Measurements from ENCODE around the gene XRCC4.
"Not testable (repeated sequence)": the region's sequence is repeated elsewhere in the genome, so short reads cannot be mapped to it uniquely, and the experiment has no call there.

XRCC4 gene

GRCh38 chr5:83050723-83051340 is 26.5 kb upstream of the XRCC4 start:
- Mint-ChIP-seq H3K4me1 (ENCODE audit: low read depth) (peaks cover 14% of the 10 kb centered on the region), H3K27ac (no peak overlapping the region), H3K4me3 (no peak overlapping the region), H3K36me3 (ENCODE audit: low read depth) (peaks cover 19% of the 10 kb centered on the region), H3K27me3 (ENCODE audit: low read depth) (no peaks in the 10 kb centered on the region), H3K9me3 (no peaks in the 10 kb centered on the region)
- DNase-seq (ENCODE audit: low spot score) = no peak

DNA sequence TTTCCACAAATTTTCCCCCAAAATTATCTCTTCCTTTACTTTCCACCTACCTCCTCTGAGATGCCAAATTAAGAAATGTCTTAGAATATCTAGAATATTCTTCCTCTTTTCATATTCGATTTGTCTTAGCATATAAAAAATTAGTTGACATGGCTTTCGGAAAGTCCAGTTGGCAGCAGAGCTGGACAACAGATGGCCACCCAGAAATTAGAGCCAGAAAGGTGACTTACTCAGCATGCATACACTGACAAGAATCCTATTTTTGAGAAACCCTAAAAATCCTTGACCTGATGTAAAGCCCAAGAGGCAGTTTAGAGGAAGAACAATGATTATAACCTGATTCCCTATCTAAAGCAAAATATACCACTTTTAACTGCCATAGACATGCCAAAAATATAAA is 22.2 kb upstream of the XRCC4 start:
- H3K27me3 Mint-ChIP-seq (ENCODE audit: low read depth) = no peaks in the 10 kb centered on the region
- H3K4me3 Mint-ChIP-seq = no peak overlapping the region
- no peak for DNase-seq (ENCODE audit: low spot score)
- H3K36me3 Mint-ChIP-seq (ENCODE audit: low read depth) = peaks cover 38% of the 10 kb centered on the region
- no peaks in the 10 kb centered on the region for H3K9me3 Mint-ChIP-seq
- peak overlapping the region; percentile 54 for H3K27ac Mint-ChIP-seq
- H3K4me1 Mint-ChIP-seq (ENCODE audit: low read depth) = peaks cover 25% of the 10 kb centered on the region

DNA sequence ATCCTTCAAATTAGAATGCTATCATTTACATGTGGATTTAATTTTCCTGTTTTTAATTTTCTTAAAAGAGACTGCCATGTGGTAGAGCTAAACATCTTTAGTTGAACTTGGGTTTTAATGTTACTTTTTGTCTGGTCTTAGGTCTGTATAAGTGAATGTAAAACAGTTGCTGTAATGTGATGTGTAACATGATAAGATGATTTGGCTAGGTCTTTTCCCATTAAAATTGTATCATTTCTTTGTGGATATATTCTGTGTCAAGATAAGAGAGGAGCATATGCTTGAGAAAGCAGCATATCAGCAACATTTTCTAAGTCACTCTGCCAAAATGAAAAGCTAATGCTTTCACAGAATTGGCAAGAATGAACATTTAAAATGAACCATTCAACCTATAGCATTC is 18.6 kb upstream of the XRCC4 start:
- no peaks in the 10 kb centered on the region for H3K27me3 Mint-ChIP-seq (ENCODE audit: low read depth)
- peaks cover 23% of the 10 kb centered on the region for H3K4me1 Mint-ChIP-seq (ENCODE audit: low read depth)
- no peak overlapping the region for H3K27ac Mint-ChIP-seq
- no peaks in the 10 kb centered on the region for H3K9me3 Mint-ChIP-seq
- H3K36me3 Mint-ChIP-seq (ENCODE audit: low read depth) = peaks cover 54% of the 10 kb centered on the region
- no peak for DNase-seq (ENCODE audit: low spot score)
- H3K4me3 Mint-ChIP-seq = no peak overlapping the region

- Mint-ChIP-seq H3K4me3 (no peak overlapping the region), H3K36me3 (ENCODE audit: low read depth) (peaks cover 52% of the 10 kb centered on the region), H3K4me1 (ENCODE audit: low read depth) (peaks cover 19% of the 10 kb centered on the region), H3K27me3 (ENCODE audit: low read depth) (no peaks in the 10 kb centered on the region), H3K9me3 (no peaks in the 10 kb centered on the region), H3K27ac (no peak overlapping the region)
- no peak for DNase-seq (ENCODE audit: low spot score)
These were observed 18.0 kb upstream of the XRCC4 start for GRCh38 chr5:83059341-83059740.

DNA sequence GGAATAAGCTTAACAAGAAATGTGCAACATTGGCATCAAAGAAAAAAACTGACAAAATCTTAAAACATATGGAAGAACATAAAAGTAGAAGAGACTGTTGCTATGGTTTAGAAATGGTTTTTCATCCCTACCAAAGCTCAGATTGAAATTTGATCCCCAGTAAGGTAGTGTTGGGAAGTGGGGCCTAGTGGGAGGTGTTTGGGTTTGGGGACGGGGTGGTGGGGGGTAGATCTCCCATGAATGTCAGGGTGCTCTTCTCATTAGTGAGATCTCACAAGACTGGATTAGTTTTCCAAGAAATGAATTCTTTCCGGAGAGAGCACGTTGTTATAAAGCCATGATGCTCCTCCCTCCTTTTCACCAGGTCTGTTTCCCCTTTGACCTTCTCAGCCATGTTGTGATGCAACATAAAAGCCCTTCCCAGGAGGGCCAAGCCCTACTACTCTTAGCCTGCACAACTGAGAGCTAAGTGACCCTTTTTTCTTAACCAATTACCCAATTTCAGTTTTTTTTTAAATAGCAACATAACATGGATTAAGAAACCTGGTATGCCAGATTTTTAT is 10.7 kb upstream of the XRCC4 start:
- Mint-ChIP-seq H3K36me3 (ENCODE audit: low read depth) (peaks cover 24% of the 10 kb centered on the region), H3K27me3 (ENCODE audit: low read depth) (no peaks in the 10 kb centered on the region), H3K9me3 (no peaks in the 10 kb centered on the region), H3K27ac (no peak overlapping the region), H3K4me1 (ENCODE audit: low read depth) (peaks cover 11% of the 10 kb centered on the region), H3K4me3 (no peak overlapping the region)
- DNase-seq (ENCODE audit: low spot score) = no peak

- not testable (repeated sequence) for H3K27ac Mint-ChIP-seq; H3K9me3 Mint-ChIP-seq; H3K27me3 Mint-ChIP-seq (ENCODE audit: low read depth); DNase-seq (ENCODE audit: low spot score); H3K4me3 Mint-ChIP-seq
- peaks cover 28% of the 10 kb centered on the region for H3K36me3 Mint-ChIP-seq (ENCODE audit: low read depth)
- H3K4me1 Mint-ChIP-seq (ENCODE audit: low read depth) = peaks cover 17% of the 10 kb centered on the region
These were observed 10.0 kb upstream of the XRCC4 start for GRCh38 chr5:83067377-83067776.

- Mint-ChIP-seq H3K4me1 (ENCODE audit: low read depth) (peaks cover 31% of the 10 kb centered on the region), H3K36me3 (ENCODE audit: low read depth) (peaks cover 32% of the 10 kb centered on the region), H3K27ac (no peak overlapping the region), H3K9me3 (no peaks in the 10 kb centered on the region), H3K4me3 (no peak overlapping the region), H3K27me3 (ENCODE audit: low read depth) (no peaks in the 10 kb centered on the region)
- no peak for DNase-seq (ENCODE audit: low spot score)
These were observed 8.1 kb upstream of the XRCC4 start for GRCh38 chr5:83069096-83069799.

- Mint-ChIP-seq H3K9me3 (no peaks in the 10 kb centered on the region), H3K36me3 (ENCODE audit: low read depth) (peaks cover 37% of the 10 kb centered on the region), H3K27ac (no peak overlapping the region), H3K4me1 (ENCODE audit: low read depth) (peaks cover 37% of the 10 kb centered on the region), H3K27me3 (ENCODE audit: low read depth) (no peaks in the 10 kb centered on the region), H3K4me3 (no peak overlapping the region)
- DNase-seq (ENCODE audit: low spot score) = no peak
These were observed 5.9 kb upstream of the XRCC4 start for GRCh38 chr5:83071286-83072051.

DNA sequence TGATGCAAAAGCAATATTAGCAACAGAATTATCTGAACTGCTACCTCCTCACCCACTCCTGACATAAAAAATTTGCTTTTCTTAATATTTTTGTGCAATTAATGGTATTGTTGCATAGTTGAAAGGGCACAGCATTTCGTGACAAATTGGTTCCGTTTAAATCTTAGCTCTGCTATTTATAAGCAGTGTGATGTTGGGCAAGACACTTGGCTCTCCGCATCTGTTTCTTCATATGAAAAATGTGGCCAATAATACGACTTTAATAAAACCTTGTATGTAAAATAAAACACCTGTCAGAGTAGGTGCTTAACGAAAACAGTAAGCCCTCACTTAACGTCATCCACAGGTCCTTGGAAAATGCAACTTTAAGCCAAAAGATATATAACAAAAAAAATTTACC is 4.4 kb upstream of the XRCC4 start:
- peaks cover 39% of the 10 kb centered on the region for H3K4me1 Mint-ChIP-seq (ENCODE audit: low read depth)
- DNase-seq (ENCODE audit: low spot score) = no peak
- H3K36me3 Mint-ChIP-seq (ENCODE audit: low read depth) = peaks cover 37% of the 10 kb centered on the region
- no peaks in the 10 kb centered on the region for H3K9me3 Mint-ChIP-seq
- no peak overlapping the region for H3K4me3 Mint-ChIP-seq
- no peak overlapping the region for H3K27ac Mint-ChIP-seq
- H3K27me3 Mint-ChIP-seq (ENCODE audit: low read depth) = no peaks in the 10 kb centered on the region

GRCh38 chr5:83077662-83078261 is 415 bp downstream of the XRCC4 start:
- H3K27me3 Mint-ChIP-seq (ENCODE audit: low read depth) = no peaks in the 10 kb centered on the region
- H3K9me3 Mint-ChIP-seq = peaks cover 2% of the 10 kb centered on the region
- H3K27ac Mint-ChIP-seq = peak overlapping the region; percentile 98
- peak overlapping the region; percentile 97 for H3K4me3 Mint-ChIP-seq
- no peak for DNase-seq (ENCODE audit: low spot score)
- peaks cover 37% of the 10 kb centered on the region for H3K4me1 Mint-ChIP-seq (ENCODE audit: low read depth)
- peaks cover 29% of the 10 kb centered on the region for H3K36me3 Mint-ChIP-seq (ENCODE audit: low read depth)

DNA sequence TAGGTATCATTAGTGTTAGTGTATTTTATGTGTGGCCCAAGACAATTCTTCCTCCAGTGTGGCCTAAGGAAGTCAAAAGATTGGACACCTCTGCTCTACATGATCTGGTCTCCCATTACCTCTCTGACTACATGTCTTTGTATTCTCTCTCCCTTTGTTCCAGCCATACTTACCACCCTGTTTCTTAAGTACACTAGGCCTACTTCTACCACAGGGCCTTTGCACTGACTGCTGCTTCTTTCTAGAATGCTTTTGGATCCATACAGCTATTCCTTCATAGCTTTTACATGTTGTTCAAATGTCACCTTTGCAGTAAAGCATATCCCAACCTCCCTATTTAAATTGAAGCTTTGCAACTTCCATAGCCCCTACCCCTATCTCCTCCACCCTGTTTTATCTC is 5.4 kb downstream of the XRCC4 start:
- Mint-ChIP-seq H3K36me3 (ENCODE audit: low read depth) (peaks cover 4% of the 10 kb centered on the region), H3K4me3 (no peak overlapping the region), H3K27me3 (ENCODE audit: low read depth) (no peaks in the 10 kb centered on the region), H3K27ac (no peak overlapping the region), H3K4me1 (ENCODE audit: low read depth) (peaks cover 12% of the 10 kb centered on the region), H3K9me3 (peaks cover 4% of the 10 kb centered on the region)
- DNase-seq (ENCODE audit: low spot score) = no peak

DNA sequence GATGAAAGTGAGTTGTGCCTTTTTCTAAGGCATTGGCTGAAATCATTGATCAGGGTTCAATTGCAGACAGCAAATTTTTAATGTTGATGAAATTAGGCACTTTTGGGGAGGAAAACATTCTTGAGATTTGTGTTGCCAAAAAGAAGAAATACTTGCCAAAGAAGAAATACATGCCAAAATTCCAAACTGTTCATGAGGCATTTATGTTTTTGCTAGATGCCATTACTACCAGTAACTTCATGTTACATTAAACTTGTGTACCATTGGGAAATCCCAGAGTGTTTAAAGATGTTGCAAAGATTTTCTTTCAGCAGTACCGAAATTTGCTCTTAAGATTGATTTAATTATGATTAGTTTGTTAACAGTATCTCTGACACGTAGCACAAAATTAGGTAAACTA is 7.0 kb downstream of the XRCC4 start:
- H3K4me3 Mint-ChIP-seq = no peak overlapping the region
- no peaks in the 10 kb centered on the region for H3K27me3 Mint-ChIP-seq (ENCODE audit: low read depth)

DNA sequence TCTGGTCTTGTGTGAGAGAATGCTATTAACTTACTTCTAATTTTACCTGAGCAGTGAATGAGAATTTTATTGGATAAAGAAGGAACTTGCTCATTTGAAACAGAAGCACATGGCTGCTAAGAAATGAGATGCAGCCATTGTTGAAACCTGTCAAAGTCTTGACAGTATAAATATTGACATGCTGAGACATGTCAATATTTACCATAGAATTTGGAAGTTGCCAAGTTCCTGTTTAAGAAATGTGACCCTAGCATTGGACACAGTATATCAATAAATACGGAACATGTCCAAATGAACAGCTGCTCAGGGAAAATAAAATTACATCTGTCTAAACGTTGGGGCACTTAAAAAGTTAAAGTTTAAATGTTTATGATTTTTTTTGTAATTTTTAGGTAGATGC is 7.8 kb downstream of the XRCC4 start:
- H3K27me3 Mint-ChIP-seq (ENCODE audit: low read depth) = no peaks in the 10 kb centered on the region
- H3K4me3 Mint-ChIP-seq = no peak overlapping the region

More for the DNA sequence above, 7.0 kb downstream of the XRCC4 start:
- Mint-ChIP-seq H3K27ac (no peak overlapping the region), H3K9me3 (peaks cover 4% of the 10 kb centered on the region), H3K36me3 (ENCODE audit: low read depth) (peaks cover 3% of the 10 kb centered on the region), H3K4me1 (ENCODE audit: low read depth) (peaks cover 4% of the 10 kb centered on the region)
- no peak for DNase-seq (ENCODE audit: low spot score)

GRCh38 chr5:83090169-83090568 is 12.8 kb downstream of the XRCC4 start:
- H3K4me3 Mint-ChIP-seq = no peak overlapping the region
- no peaks in the 10 kb centered on the region for H3K27me3 Mint-ChIP-seq (ENCODE audit: low read depth)
- H3K4me1 Mint-ChIP-seq (ENCODE audit: low read depth) = peaks cover 14% of the 10 kb centered on the region
- no peak for DNase-seq (ENCODE audit: low spot score)
- H3K9me3 Mint-ChIP-seq = peaks cover 34% of the 10 kb centered on the region
- peaks cover 20% of the 10 kb centered on the region for H3K36me3 Mint-ChIP-seq (ENCODE audit: low read depth)
- H3K27ac Mint-ChIP-seq = no peak overlapping the region

More for the DNA sequence above, 7.8 kb downstream of the XRCC4 start:
- DNase-seq (ENCODE audit: low spot score) = no peak
- no peaks in the 10 kb centered on the region for H3K4me1 Mint-ChIP-seq (ENCODE audit: low read depth)
- peaks cover 1% of the 10 kb centered on the region for H3K36me3 Mint-ChIP-seq (ENCODE audit: low read depth)
- H3K9me3 Mint-ChIP-seq = peaks cover 6% of the 10 kb centered on the region
- no peak overlapping the region for H3K27ac Mint-ChIP-seq

Data from T-helper 2 cell treated with Interferon-gamma antibody and Interleukin-4, amounts not matched to agents 5 μg/mL and 100 μg/mL, for 36 hours (primary cell).